ENCODE measurements around the gene CCDC80.

The CCDC80 gene

GRCh38 chr3:112629425-112629824, 11.5 kb downstream of the CCDC80 start:
- DNase-seq = no peak

GRCh38 chr3:112627919-112628466, 12.9 kb downstream of the CCDC80 start:
- no peak for DNase-seq

GRCh38 chr3:112627419-112627818, 13.5 kb downstream of the CCDC80 start:
- no peak for DNase-seq

- DNase-seq = no peak
These were observed 17.2 kb downstream of the CCDC80 start for GRCh38 chr3:112623717-112624116.

- no peak for DNase-seq
These were observed 17.7 kb downstream of the CCDC80 start for GRCh38 chr3:112623213-112623612.

- no peak for DNase-seq
These were observed 21.6 kb downstream of the CCDC80 start for GRCh38 chr3:112619295-112619694.

- DNase-seq = no peak
These were observed 23.7 kb downstream of the CCDC80 start for GRCh38 chr3:112617285-112617684.

DNA sequence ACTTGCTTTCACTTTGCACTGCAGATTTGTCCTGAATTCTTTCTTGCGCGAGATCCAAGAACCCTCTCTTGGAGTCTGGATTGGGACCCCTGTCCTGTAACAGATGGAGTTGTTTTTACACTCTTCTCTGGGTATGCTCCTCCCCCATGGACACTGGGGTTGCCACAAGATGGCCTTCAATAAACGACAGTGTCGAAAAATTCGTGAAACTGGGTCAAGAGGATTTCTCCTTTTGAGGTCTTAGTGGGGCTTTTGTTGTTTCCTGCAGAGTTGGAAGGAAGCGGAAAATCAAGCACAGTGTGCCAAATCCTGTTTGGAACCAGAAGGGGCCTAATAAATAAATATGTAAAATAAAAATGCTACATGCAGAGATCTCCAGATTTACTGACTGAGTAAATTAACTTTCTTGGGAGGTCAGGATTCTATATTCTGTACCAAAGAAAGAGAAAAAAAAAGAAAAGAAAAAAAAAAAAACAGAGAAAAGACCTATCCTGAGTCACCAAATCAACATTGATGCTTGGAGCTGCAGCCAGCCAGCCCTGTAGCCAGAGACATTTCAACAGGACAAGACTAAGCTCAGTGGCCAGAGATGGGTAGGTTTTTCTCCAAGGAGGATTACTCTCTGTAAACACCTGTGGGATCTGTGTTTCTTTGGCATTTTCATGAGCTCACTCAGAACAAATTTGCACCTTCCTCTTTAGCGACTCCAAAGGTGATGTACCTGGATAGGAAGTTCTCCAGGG, 24.8 kb downstream of the CCDC80 start:
- DNase-seq = no peak

DNA sequence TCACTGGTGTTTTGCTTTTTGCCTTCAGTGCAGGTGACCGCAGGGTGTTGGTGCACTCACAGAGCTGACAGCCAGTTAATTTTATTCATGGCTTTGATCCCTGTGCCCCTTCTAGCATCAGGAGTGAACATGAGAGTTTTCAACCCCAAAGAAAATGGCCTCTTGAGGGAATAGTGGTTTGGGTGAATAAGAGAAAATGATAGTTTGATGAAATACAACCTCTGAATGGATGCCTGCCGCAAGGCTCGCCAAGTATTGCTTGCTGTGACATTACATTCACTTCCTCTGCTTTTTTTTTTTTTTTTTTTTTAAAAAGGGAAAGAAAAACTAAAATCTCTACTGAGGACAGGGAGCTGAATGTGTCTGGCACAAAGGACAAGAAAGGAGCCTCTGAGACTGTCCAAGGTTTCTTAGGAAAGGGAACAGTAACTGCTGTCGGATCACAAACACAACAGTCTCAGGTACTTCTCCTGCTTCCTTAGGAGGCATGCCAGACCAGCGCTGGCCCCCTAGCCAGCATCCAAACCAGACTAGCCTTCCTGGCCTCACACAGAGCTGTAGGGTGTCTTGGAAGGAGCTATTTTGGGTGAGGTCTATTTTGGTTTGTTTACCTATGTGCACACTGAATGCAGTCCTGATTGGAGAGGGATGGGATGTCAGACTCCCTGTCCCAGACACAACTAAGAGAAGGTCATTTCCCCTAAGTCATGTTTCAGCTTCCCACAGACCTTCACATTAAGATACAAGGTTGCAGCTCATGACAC, 29.0 kb downstream of the CCDC80 start:
- DNase-seq = no peak

- DNase-seq = no peak
These were observed 30.8 kb downstream of the CCDC80 start for GRCh38 chr3:112610121-112610520.

DNA sequence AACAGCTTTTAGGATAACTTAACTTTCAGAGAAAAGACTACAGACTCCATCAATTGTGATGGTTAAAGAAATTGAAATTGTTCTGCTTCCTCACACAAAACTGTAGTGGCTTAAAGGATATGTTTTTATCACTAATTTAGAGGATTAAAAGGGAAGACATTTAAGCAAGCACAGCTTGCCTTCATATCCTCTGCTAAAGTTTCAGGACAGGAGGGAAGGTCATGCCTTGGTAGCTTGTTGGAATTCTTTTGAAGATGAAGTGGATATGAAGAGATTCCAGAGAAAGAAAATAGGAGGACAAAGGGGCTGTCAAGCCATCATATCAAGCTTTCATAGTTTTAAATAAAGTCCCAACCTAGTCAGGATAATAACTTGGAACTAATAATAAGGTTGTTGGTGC, 33.1 kb downstream of the CCDC80 start:
- no peak for DNase-seq

DNA sequence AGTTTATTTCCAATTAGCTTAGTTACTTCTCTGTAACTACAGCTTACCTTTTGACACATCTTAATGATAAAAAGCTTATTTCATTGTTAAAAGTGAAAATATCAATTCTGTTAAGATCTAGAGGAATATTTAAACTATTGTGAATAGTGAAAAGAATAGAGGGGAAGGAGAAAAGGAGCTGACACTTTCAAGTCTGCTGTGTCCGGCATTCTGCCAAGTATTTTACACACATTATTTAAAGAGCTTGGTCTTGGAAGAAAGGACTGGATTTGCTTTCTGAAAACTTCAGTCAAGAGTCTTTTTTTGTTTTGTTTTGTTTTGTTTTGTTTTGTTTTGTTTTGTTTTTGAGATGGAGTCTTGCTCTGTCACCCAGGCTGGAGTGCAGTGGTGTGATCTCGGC, 34.8 kb downstream of the CCDC80 start:
- DNase-seq = no peak

GRCh38 chr3:112605285-112605684, 35.7 kb downstream of the CCDC80 start:
- no peak for DNase-seq

DNA sequence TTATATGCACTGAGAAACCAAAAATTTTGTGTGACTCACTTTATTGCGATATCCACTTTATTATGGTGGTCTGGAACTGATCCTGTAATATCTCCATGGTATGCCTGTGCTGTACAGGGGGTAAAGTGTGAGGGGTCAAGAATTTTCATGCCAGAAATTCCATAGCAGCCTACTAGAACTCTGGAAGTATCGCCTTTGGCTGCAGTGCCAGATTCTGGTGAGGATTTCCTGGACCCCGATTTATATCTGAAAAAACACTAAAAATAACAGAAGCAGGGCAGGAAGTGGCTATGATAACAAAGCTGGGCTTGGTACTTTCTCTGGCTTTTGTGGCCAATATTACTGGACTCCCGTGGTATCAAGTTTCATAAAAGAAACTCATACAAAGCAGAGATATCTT, 36.4 kb downstream of the CCDC80 start:
- no peak for DNase-seq

- no peak for DNase-seq
These were observed 38.6 kb downstream of the CCDC80 start for GRCh38 chr3:112602217-112602838.

DNA sequence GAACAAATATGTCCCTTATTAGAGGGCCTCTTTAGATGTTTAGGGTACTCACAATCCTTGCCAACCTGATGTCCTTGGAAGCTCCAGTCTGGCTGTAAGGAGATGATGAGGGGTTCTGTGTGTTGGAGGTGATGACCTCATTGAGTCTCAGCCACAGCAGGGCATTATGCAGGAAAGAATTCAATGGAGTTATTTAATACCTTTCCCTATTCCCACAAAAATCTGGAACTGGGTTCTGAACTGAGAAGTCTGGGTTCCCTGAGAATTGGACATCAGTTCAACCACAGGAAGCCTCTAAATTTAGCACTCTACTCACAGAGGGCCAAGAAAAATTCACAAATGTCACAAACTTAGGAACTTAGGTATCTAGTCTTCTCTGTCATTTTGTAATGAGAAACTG, 42.2 kb downstream of the CCDC80 start:
- DNase-seq = no peak

- no peak for DNase-seq
These were observed 43.0 kb downstream of the CCDC80 start for GRCh38 chr3:112597945-112598344.

DNA sequence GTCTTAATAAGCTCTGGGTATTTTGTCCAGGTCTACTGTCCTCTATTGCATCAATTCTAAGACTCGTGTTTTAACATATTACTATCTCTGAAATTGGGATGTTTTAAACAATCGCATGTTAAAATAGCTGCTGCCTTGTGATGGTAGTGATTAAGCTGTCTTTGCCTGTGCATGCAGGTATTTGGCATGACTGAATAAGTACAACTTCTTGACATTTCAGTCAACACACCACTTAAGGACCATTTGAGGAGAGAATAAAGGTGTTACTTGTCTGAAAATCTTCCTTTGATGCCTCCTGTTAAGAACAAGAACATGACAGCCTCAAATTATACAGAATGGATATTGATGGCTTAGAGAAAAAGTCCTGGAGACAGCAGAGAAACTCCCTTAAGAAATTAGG, 46.1 kb downstream of the CCDC80 start:
- DNase-seq = no peak

DNA sequence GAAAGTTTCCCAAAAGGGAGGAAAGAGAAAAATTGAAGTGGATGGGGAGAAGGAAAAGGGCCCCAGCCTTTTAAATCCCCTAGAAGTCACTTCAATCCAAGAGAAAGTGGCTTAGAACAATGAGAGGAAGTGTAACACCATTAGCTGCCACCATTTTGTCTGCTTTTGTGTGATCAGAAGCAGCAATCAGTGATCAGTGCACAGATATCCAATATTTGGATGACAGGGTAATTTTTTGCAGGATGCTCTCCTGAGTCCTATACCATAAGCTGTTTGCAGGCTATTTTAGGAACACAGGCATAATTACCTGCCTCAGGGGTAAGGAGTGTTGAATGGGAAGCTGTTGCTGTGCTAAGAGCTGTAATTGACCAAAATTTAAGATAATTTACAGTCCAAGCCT, 47.7 kb downstream of the CCDC80 start:
- no peak for DNase-seq

GRCh38 chr3:112587336-112587735, 53.6 kb downstream of the CCDC80 start:
- DNase-seq = no peak

DNA sequence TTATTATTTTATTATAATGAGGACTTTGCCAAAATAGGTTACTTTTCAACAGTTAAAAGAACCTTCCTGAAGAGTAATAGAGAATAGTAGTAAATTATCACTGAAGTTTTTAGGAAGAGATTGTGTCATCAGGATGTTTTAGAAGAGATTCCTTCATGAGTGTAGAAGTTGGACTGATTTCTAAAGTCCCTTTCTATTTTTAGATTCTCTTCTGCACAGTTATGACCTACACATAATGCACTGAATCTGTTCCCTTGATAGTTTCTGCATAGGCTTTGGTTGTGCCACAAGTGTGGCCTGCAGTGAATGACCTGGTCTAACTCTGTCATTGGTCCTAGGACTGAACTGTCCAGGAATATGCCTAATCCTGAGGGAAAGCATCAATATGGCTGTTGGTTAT, 55.2 kb downstream of the CCDC80 start:
- no peak for DNase-seq

GRCh38 chr3:112583105-112583504, 57.8 kb downstream of the CCDC80 start:
- no peak for DNase-seq

GRCh38 chr3:112582244-112582874, 58.6 kb downstream of the CCDC80 start:
- no peak for DNase-seq
